Left lung (tissue), 10 donors: Measurements from ENCODE around the gene MBP. TPM values are rescaled to one million over a fixed set of nuclear protein-coding genes. Genes with fewer than 3 reads are reported as not detected.

Experiments
- ATAC-seq: fragments of 200-7000 bp; cut with Tn5 transposase; one replicate; pipeline ENCODE4 v1.9.1; 2020; ENCODE audit warnings: moderate library complexity
- DNase-seq, 4 donors: peaks; one replicate each; pipeline ENCODE4 v3.0.0-alpha.2; 2013 to 2020
- H3K27ac ChIP-seq, 2 donors: fragments of 200-600 bp; sonication (generic) in 1 of 2; one replicate each; pipeline versions ENCODE4 v1.5.0 to v1.8.0; 2020 to 2021
- H3K27me3 ChIP-seq, 2 donors: fragments of 200-600 bp; sonication (generic) in 1 of 2; one replicate each; pipeline versions ENCODE4 v1.5.0 to v1.8.0; 2020 to 2021
- H3K36me3 ChIP-seq, 2 donors: fragments of 200-600 bp; sonication (generic) in 1 of 2; one replicate each; pipeline versions ENCODE4 v1.5.0 to v1.8.0; 2020 to 2021
- H3K4me1 ChIP-seq, 2 donors: fragments of 200-600 bp; one replicate each; pipeline ENCODE4 v1.8.0; 2021
- H3K4me3 ChIP-seq, 2 donors: fragments of 200-600 bp; sonication (generic) in 1 of 2; one replicate each; pipeline versions ENCODE4 v1.5.0 to v1.8.0; 2020 to 2021; ENCODE audit warnings: mild to moderate bottlenecking in 1 of 2
- H3K9me3 ChIP-seq, 2 donors: fragments of 200-600 bp; sonication (generic) in 1 of 2; one replicate each; pipeline versions ENCODE4 v1.5.0 to v1.8.0; 2020 to 2021
- intact Hi-C, 2 donors: fragments of 100-400 bp; cut with DNase I; formaldehyde crosslinking; loops; one replicate each; pipeline versions ENCODE4 v1.11.2 to v1.14.2; 2022
- polyA plus RNA-seq, 6 donors: library from polyadenylated mRNA; unstranded; fragments of 120-200 nt; gene quantifications; one replicate each; pipeline ENCODE4 v1.2.1, GENCODE V29; 2013; ENCODE audit not compliant: insufficient read length in 6 of 6
- total RNA-seq, 2 donors: library from RNA; stranded (reverse); fragmentation: NEBNext Ultra II Directional; extraction: Animal tissue kit (Norgen Biotek cat#: 25700); gene quantifications; one replicate each; pipeline ENCODE4 v1.2.1, GENCODE V29; 2021
- TF ChIP-seq, protein P1 (sequence below), 2 donors: fragments of 200-600 bp; sonication (generic) in 1 of 2; IDR thresholded peaks; one replicate each; pipeline versions ENCODE4 v1.5.0 to v1.8.0; 2021; ENCODE audit warnings: antibody characterized with exemption in 2 of 2
- donor health status: DM: no; HTN: yes; CAD: no.
- donor health status: DM: no; HTN: no; CAD: no.

Gene MBP
- total and polyA plus RNA-seq, 8 donors: 8.8 to 56.7 (median 10.8) TPM

DNA sequence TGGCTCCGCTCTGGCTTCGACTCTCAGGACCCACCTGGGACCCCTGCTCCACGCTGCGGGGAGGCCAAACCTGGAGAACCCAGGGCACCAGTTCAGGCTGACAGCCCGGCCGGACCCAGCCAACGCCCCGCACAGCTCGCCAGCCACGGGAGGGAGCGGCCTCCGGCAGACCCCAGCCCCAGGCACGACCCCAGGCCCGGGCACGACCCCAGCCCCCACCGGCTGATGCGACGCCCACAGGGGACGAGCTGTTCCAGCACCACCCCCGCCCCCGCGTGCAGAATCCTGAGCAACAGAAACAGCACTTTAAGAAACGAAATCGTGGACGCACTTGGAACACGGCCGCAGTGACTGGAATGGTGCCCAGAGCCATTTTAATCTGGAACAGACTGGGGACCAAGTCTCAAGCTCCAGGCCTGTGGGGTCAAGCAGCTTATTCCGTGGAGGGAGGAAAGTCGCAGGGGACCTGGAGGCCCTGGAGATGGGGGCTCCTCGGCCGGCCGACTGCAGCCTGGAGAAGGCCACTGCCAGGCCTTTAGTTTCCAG is 74.2 kb downstream of the MBP start:
- peaks cover 28 to 80% of the 10 kb centered on the region in 2 donors for H3K4me1 ChIP-seq
- H3K9me3 ChIP-seq: no peaks in the 10 kb centered on the region
- TF ChIP-seq, protein P1, sequence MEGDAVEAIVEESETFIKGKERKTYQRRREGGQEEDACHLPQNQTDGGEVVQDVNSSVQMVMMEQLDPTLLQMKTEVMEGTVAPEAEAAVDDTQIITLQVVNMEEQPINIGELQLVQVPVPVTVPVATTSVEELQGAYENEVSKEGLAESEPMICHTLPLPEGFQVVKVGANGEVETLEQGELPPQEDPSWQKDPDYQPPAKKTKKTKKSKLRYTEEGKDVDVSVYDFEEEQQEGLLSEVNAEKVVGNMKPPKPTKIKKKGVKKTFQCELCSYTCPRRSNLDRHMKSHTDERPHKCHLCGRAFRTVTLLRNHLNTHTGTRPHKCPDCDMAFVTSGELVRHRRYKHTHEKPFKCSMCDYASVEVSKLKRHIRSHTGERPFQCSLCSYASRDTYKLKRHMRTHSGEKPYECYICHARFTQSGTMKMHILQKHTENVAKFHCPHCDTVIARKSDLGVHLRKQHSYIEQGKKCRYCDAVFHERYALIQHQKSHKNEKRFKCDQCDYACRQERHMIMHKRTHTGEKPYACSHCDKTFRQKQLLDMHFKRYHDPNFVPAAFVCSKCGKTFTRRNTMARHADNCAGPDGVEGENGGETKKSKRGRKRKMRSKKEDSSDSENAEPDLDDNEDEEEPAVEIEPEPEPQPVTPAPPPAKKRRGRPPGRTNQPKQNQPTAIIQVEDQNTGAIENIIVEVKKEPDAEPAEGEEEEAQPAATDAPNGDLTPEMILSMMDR (IDR thresholded peaks at IDR 0.05): no peak
- peaks cover 0 to 4% of the 10 kb centered on the region in 2 donors for H3K36me3 ChIP-seq
- H3K27ac ChIP-seq: peak overlapping the region in 1 of 2 donors; percentile 2
- no peaks in the 10 kb centered on the region for H3K27me3 ChIP-seq
- ATAC-seq: no peak
- DNase-seq: peak in 2 of 4 donors; percentile 41 to 81
- no peak overlapping the region for H3K4me3 ChIP-seq
- intact Hi-C loops: no loop called here

- H3K4me3 ChIP-seq: no peak overlapping the region
- no peaks in the 10 kb centered on the region for H3K27me3 ChIP-seq
- TF ChIP-seq, protein P1 (IDR thresholded peaks at IDR 0.05): no peak
- peaks cover 29 to 80% of the 10 kb centered on the region in 2 donors for H3K4me1 ChIP-seq
- H3K36me3 ChIP-seq: no peaks in the 10 kb centered on the region
- intact Hi-C loops: no loop called here
- H3K27ac ChIP-seq: peak overlapping the region; percentile 86 to 94
- ATAC-seq: peak; percentile 53
- no peaks in the 10 kb centered on the region for H3K9me3 ChIP-seq
- DNase-seq: peak in 1 of 4 donors; percentile 73
These were observed 75.6 kb downstream of the MBP start for GRCh38 chr18:77057006-77057395.

DNA sequence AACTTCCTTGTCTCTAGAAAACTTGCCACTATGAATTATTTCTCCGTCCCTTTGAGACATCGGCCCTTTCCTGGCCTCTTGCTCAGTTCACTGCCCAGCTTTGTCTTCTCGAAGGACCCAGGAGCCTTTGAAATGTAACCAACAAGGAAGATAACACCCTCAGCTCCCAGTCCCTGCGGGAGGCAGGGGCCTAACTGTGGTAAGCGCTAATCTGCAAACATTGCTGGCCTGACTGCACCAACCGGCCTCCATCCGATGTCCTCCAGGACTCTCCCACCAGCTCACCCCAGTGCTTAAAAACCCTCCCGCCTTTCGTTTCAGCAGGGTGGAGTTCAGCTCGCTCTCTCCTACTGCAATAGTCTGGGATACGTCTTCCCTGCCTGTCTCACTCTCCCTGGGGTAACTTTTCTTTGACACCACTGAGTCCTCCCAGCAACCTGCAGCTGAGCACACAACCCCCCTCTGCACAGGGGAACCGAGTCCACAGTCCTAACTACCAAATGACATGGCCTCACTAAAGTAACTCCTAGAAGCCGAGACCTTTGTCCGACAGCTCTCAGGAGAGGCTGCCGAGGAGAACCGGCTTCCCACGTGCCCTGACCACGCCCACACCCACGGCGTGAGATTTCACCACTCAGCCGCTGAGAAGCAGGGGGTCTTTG is 76.1 kb downstream of the MBP start:
- peak in 1 of 4 donors; percentile 78 for DNase-seq
- no peaks in the 10 kb centered on the region for H3K36me3 ChIP-seq
- no peaks in the 10 kb centered on the region for H3K9me3 ChIP-seq
- no peak overlapping the region for H3K4me3 ChIP-seq
- intact Hi-C loops: no loop called here
- TF ChIP-seq, protein P1 (IDR thresholded peaks at IDR 0.05): no peak
- H3K27ac ChIP-seq: peak overlapping the region; percentile 86 to 94
- peak; percentile 55 for ATAC-seq
- H3K27me3 ChIP-seq: no peaks in the 10 kb centered on the region
- H3K4me1 ChIP-seq: peaks cover 29 to 79% of the 10 kb centered on the region in 2 donors

- ATAC-seq (no peak), DNase-seq (peak in 2 of 4 donors; percentile 55 to 91)
- Histone ChIP-seq H3K4me1 (peaks cover 29 to 71% of the 10 kb centered on the region in 2 donors), H3K9me3 (no peaks in the 10 kb centered on the region), H3K4me3 (no peak overlapping the region), H3K27ac (peak overlapping the region; percentile 86 to 94), H3K36me3 (no peaks in the 10 kb centered on the region), H3K27me3 (no peaks in the 10 kb centered on the region)
- intact Hi-C loops: no loop called here
- TF ChIP-seq, protein P1 (IDR thresholded peaks at IDR 0.05): no peak
These were observed 76.9 kb downstream of the MBP start for GRCh38 chr18:77055429-77056300.
